Stimulated activated CD4-positive, alpha-beta T cell treated with anti-CD3 and anti-CD28 coated beads, Interleukin-4, amount 100 ng/mL, for 4 hours (primary cell): ENCODE results near the gene ACTN3.
"Not testable (repeated sequence)": the region's sequence is repeated elsewhere in the genome, so short reads cannot be mapped to it uniquely, and the experiment has no call there.

Experiments used
- DNase-seq, 2 experiments: peaks; one replicate each; pipeline ENCODE4 v3.0.0-alpha.2; 2020

ACTN3 gene

DNA sequence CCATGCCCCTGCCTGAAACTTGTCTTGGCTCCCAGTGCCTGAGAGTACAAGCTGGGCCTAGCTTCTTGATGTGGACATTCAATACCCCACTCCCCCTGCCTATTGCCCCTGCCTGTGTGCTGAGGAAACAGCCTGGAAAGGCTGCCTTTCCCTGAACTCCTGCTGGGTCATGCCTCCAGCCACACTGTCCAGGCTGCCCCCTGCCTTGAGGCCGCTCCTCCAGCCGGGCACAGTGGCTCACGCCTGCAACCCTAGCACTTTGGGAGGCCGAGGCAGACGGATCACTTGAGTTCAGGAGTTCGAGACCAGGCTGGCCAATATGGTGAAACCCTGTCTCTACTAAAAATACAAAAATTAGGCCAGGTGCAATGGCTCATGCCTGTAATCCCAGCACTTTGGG lies 56.4 kb downstream of the ACTN3 start:
- no peak for DNase-seq

DNA sequence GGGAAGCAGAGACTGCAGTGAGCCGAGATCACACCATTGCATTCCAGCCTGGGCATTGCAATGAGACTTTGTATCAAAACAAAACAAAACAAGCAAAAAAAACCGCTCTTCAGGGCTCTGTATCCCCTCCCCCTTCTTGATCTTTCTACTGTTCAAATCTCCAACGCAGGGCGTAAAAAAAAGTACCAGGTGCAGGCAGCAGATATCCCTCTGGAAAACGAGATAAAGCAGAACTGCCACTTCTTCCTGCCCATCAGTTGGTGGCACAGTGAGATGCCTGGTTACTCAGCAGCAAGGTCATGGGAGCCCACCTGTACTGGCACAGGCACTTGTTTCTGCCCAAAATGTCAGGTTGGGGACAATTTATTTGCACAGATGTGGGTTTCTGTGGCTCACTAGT lies 57.5 kb downstream of the ACTN3 start:
- DNase-seq: no peak

DNA sequence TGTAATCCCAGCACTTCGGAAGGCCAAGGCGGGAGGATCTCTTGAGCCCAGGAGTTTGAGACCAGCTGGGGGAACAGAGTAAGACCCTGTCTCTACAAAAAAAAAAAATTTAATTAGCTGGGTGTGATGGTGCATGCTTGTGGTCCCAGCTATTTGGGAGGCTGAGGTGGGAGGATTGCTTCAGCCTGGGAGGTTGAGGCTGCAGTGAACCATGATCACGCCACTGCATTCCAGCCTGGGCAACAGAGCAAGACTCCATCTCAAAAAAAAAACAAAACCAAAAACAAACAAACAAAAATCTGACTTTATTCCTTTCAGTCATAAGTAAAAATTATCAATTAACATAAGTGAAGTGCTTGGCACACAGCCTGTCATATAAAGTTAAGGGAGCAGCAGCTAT lies 59.9 kb downstream of the ACTN3 start:
- DNase-seq: not testable (repeated sequence)

DNA sequence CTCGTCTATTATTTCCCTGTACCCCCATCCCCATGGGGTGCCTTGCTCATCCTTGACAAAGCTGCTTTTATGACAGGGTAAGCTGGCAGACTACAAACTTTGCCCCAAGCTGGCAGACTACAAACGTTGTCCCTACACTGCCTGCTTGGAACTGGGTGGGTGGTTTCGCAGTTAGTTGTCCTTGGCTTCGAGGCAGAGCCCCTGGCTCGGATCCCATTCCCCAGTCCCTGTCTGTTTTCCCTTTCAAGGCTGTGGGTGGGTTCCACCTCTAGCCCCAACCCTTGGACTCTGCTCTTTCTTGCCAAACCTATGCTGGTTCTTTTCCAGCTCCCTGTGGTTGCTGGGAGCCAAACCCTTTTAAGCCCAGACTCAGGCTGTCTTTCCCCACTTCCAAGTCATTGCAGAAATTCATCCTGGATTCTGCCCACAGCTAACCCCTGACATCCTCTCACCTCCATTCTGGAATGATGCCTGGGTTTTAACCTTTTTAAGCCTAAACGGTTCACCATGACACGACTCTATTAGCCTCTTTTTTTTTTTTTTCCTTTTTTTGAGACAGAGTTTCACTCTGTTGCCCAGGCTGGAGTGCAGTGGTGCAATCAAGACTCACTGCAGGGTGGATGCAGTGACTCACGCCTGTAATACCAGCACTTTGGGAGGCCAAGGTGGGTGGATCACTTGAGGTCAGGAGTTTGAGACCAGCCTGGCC lies 60.6 kb downstream of the ACTN3 start:
- DNase-seq: no peak

DNA sequence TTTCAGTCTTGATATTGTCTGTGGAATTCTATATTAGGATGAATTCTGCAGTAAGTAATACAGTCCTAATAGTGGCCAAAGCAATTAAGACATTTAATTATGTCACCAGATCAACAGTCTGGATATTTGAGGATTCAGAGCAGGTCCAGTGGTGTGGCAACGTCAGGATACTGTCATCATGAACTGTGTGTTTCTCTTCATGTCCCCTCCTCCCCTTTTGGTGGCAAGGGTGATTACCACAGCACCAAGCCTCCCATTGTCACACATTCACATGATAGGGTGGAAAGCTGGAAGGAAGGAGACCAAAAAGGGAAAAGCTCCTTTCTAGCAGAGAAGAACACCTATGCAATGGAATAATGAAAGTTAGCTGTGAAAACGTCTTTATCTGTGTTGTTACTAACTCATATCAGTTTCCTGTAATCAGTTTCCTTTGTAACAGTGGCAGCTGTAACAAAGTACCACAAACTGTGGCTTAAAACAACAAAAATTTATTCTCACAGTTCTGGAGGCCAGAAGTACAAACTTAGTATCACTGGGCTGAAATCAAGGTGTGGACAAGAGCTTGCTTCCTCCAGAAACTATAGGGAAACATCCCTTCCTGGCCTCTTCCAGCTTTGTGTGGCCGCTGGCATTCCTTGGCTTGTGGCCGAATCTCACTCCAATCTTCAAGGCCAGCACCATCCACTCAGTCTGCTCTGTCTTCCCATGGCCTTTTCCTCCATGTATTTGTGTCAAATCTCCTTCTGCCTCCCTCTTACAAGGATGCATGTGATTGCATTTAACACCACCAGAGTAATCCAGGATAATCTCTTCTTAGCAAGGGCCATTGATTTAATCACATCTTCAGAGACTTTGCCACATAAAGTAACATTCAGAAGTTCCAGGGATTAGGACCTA lies 63.3 kb downstream of the ACTN3 start:
- DNase-seq: no peak

DNA sequence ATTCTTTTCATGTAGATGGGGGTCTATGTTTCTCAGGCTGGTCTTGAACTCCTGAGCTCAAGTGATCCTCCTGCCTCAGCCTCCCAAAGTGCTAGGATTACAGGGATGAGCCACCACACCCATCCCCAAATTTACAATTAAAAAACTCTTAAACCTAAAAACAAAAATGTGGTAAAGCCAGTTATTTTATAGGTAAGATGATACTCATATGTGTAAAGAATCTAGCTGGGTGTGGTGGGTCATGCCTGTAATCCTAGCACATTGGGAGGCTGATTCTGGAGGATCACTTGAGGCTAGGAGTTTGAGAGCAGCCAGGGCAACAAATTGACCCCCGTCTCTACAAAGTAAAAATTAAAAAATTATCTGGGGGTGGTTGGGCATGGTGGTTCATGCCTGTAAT lies 65.8 kb downstream of the ACTN3 start:
- DNase-seq: no peak
